HG02943 (cell line): ENCODE measurements around the gene COIL.

ENCODE experiments used
- ATAC-seq: cut with Tn5 transposase; IDR thresholded peaks from one replicate; pipeline ENCODE4 v1.9.1; 2021; ENCODE audit warnings: mild to moderate bottlenecking, low read depth, moderate library complexity; ENCODE audit not compliant: unreplicated experiment

COIL gene

GRCh38 chr17:56912105-56912999 lies 48.5 kb downstream of the COIL start:
- ATAC-seq: no peak

- ATAC-seq: no peak
These were observed 50.2 kb downstream of the COIL start for GRCh38 chr17:56910509-56911235.

GRCh38 chr17:56909742-56910508 lies 50.9 kb downstream of the COIL start:
- no peak for ATAC-seq

GRCh38 chr17:56908001-56908542 lies 52.8 kb downstream of the COIL start:
- ATAC-seq: peak; percentile 70

GRCh38 chr17:56903560-56903959 lies 57.3 kb downstream of the COIL start:
- ATAC-seq: no peak

GRCh38 chr17:56902348-56902747 lies 58.5 kb downstream of the COIL start:
- no peak for ATAC-seq

GRCh38 chr17:56899403-56899802 lies 61.4 kb downstream of the COIL start:
- no peak for ATAC-seq

- no peak for ATAC-seq
These were observed 62.0 kb downstream of the COIL start for GRCh38 chr17:56898874-56899273.

GRCh38 chr17:56897646-56898424 lies 63.0 kb downstream of the COIL start:
- no peak for ATAC-seq

- ATAC-seq: no peak
These were observed 63.9 kb downstream of the COIL start for GRCh38 chr17:56896968-56897359.

- ATAC-seq: no peak
These were observed 64.5 kb downstream of the COIL start for GRCh38 chr17:56896217-56896967.

GRCh38 chr17:56894859-56895455 lies 65.9 kb downstream of the COIL start:
- ATAC-seq: no peak

GRCh38 chr17:56893503-56893902 lies 67.3 kb downstream of the COIL start:
- no peak for ATAC-seq

- ATAC-seq: no peak
These were observed 68.5 kb downstream of the COIL start for GRCh38 chr17:56892333-56892732.

- ATAC-seq: no peak
These were observed 69.1 kb downstream of the COIL start for GRCh38 chr17:56891751-56892150.

- no peak for ATAC-seq
These were observed 69.8 kb downstream of the COIL start for GRCh38 chr17:56890906-56891674.

- no peak for ATAC-seq
These were observed 70.5 kb downstream of the COIL start for GRCh38 chr17:56890390-56890789.
